ENCODE measurements around the gene ACSF3. TPM values are rescaled to one million over a fixed set of nuclear protein-coding genes. Genes with fewer than 3 reads are reported as not detected.
A peak's percentile ranks its signal among the peaks of the same experiment; 100 is the strongest.

ACSF3 gene
- total and polyA plus RNA-seq, 2 donors (not counting 1 experiment from before 2014, with no cell fraction given), result 45.2 to 113 TPM

- no peaks in the 10 kb centered on the region for H3K9me3 ChIP-seq (ENCODE audit: control extremely low read depth in 1 of 3, control insufficient read depth in 2 of 3, insufficient read depth in 1 of 3, low read length in 2 of 3)
- 93% methylated on average over 22 of the region's 22 CpGs for WGBS (ENCODE audit: insufficient coverage)
- TF ChIP-seq EZH2 (IDR thresholded peaks at IDR 0.05; ENCODE audit: borderline replicate concordance, insufficient read depth, low read depth, low read length, poor library complexity, severe bottlenecking), result no peak
- no peak overlapping the region for H2AFZ ChIP-seq (ENCODE audit: insufficient read depth, low read depth, low read length, poor library complexity, severe bottlenecking)
- Mint-ChIP-seq H3K27me3 (peaks cover 3% of the 10 kb centered on the region), H3K9me3 (ENCODE audit: insufficient read depth) (no peaks in the 10 kb centered on the region), H3K4me1 (peaks cover 3% of the 10 kb centered on the region), H3K27ac (no peak overlapping the region), H3K4me3 (no peak overlapping the region)
- H3K36me3 ChIP-seq (replicated peaks in 1 of 2; ENCODE audit: control extremely low read depth in 1 of 2, control insufficient read depth in 1 of 2, extremely low read depth in 1 of 2, insufficient read depth in 2 of 2, low read length in 1 of 2), result no peaks in the 10 kb centered on the region
- H3K27me3 ChIP-seq (replicated peaks in 1 of 4; ENCODE audit: control extremely low read depth in 1 of 4, control insufficient read depth in 3 of 4, insufficient read depth in 4 of 4, low read length in 3 of 4), result peaks cover 0 to 4% (median 2%) of the 10 kb centered on the region in 4 experiments
- no peak overlapping the region for H3K27ac ChIP-seq (ENCODE audit: low read length in 2 of 2)
- H3K4me1 ChIP-seq (ENCODE audit: control insufficient read depth in 2 of 2, insufficient read depth in 2 of 2, low read length in 2 of 2), result no peaks in the 10 kb centered on the region
- H3K4me2 ChIP-seq (replicated peaks; ENCODE audit: low read depth, low read length, poor library complexity, severe bottlenecking), result peak overlapping the region; percentile 60
- no peaks in the 10 kb centered on the region for H3K79me2 ChIP-seq (ENCODE audit: control insufficient read depth, insufficient read depth, low read length)
- H4K20me1 ChIP-seq (ENCODE audit: control insufficient read depth, insufficient read depth, low read length, poor library complexity, severe bottlenecking), result no peaks in the 10 kb centered on the region
- POLR2A ChIA-PET, result interaction anchor here (0.5 kb wide), 1 partner anchor 35 kb away, joined by 5 read pairs; no protein-coding TSS in a partner anchor
- intact Hi-C loops (cut with micrococcal nuclease), result no loop called here
- DNase-seq (no peak), ATAC-seq (ENCODE audit: low read depth) (no peak)
- peak overlapping the region in 1 of 5 experiments; percentile 37 for H3K4me3 ChIP-seq (ENCODE audit: control extremely low read depth in 1 of 5, extremely low read depth in 1 of 5, insufficient read depth in 1 of 5, low read depth in 2 of 5, low read length in 4 of 5)
- no peak overlapping the region for H3K9ac ChIP-seq (ENCODE audit: low read length)
- CTCF ChIA-PET, result no interaction called here
These were observed 42.0 kb upstream of the ACSF3 start for GRCh38 chr16:89051521-89052166.

- Mint-ChIP-seq H3K4me3 (peak overlapping the region; percentile 88), H3K27me3 (peaks cover 3% of the 10 kb centered on the region), H3K9me3 (ENCODE audit: insufficient read depth) (no peaks in the 10 kb centered on the region), H3K4me1 (peaks cover 3% of the 10 kb centered on the region), H3K27ac (peak overlapping the region; percentile 87)
- H3K9ac ChIP-seq (ENCODE audit: low read length), result peak overlapping the region; percentile 38
- DNase-seq (no peak), ATAC-seq (ENCODE audit: low read depth) (no peak)
- no peak overlapping the region for H3K27ac ChIP-seq (ENCODE audit: low read length in 2 of 2)
- ChIA-PET CTCF (no interaction called here), POLR2A (no interaction called here)
- H4K20me1 ChIP-seq (ENCODE audit: control insufficient read depth, insufficient read depth, low read length, poor library complexity, severe bottlenecking), result no peaks in the 10 kb centered on the region
- no peaks in the 10 kb centered on the region for H3K79me2 ChIP-seq (ENCODE audit: control insufficient read depth, insufficient read depth, low read length)
- H3K36me3 ChIP-seq (replicated peaks in 1 of 2; ENCODE audit: control extremely low read depth in 1 of 2, control insufficient read depth in 1 of 2, extremely low read depth in 1 of 2, insufficient read depth in 2 of 2, low read length in 1 of 2), result no peaks in the 10 kb centered on the region
- H3K4me2 ChIP-seq (replicated peaks; ENCODE audit: low read depth, low read length, poor library complexity, severe bottlenecking), result peak overlapping the region; percentile 60
- peaks cover 0 to 4% (median 2%) of the 10 kb centered on the region in 4 experiments for H3K27me3 ChIP-seq (replicated peaks in 1 of 4; ENCODE audit: control extremely low read depth in 1 of 4, control insufficient read depth in 3 of 4, insufficient read depth in 4 of 4, low read length in 3 of 4)
- H3K9me3 ChIP-seq (ENCODE audit: control extremely low read depth in 1 of 3, control insufficient read depth in 2 of 3, insufficient read depth in 1 of 3, low read length in 2 of 3), result no peaks in the 10 kb centered on the region
- whole genome bisulfite sequencing (ENCODE audit: insufficient coverage), result 75% methylated on average over 45 of the region's 46 CpGs
- no peak for TF ChIP-seq CTCF (IDR thresholded peaks at IDR 0.05)
- TF ChIP-seq EZH2 (IDR thresholded peaks at IDR 0.05; ENCODE audit: borderline replicate concordance, insufficient read depth, low read depth, low read length, poor library complexity, severe bottlenecking), result no peak
- intact Hi-C loops (cut with micrococcal nuclease), result no loop called here
- H2AFZ ChIP-seq (ENCODE audit: insufficient read depth, low read depth, low read length, poor library complexity, severe bottlenecking), result peak overlapping the region; percentile 51
- no peaks in the 10 kb centered on the region for H3K4me1 ChIP-seq (ENCODE audit: control insufficient read depth in 2 of 2, insufficient read depth in 2 of 2, low read length in 2 of 2)
- peak overlapping the region in 4 of 5 experiments; percentile 23 to 59 (median 44) for H3K4me3 ChIP-seq (ENCODE audit: control extremely low read depth in 1 of 5, extremely low read depth in 1 of 5, insufficient read depth in 1 of 5, low read depth in 2 of 5, low read length in 4 of 5)
These were observed 41.3 kb upstream of the ACSF3 start for GRCh38 chr16:89052191-89052889.

Data from B cell (primary cell).